CD4-positive, alpha-beta memory T cell (primary cell): ENCODE measurements around the gene SLCO3A1. TPM values are rescaled to one million over a fixed set of nuclear protein-coding genes. Genes with fewer than 3 reads are reported as not detected.

Experiments
- CTCF ChIA-PET: fragments of 350-600 bp; sonication (Branson Sonifier 250); formaldehyde crosslinking; loops from one replicate; lab custom pipeline; 2021; ENCODE audit warnings: inconsistent platforms; ENCODE audit not compliant: partially characterized antibody; lab: Charles Lee
- POLR2A ChIA-PET: fragments of 350-600 bp; sonication (Branson Sonifier 250); formaldehyde crosslinking; loops from one replicate; lab custom pipeline; 2021; ENCODE audit not compliant: partially characterized antibody; lab: Charles Lee
- DNase-seq, 5 donors: peaks; one replicate each; pipeline versions ENCODE4 v3.0.0 to v3.0.0-alpha.2; 2020 to 2022; ENCODE audit warnings: mixed read lengths in 1 of 5
- H3K27ac ChIP-seq: one replicate; pipeline ENCODE4 v1.7.0; 2013; ENCODE audit warnings: low read depth, low read length
- H3K27me3 ChIP-seq: 2 replicates; pipeline ENCODE4 v1.7.0; 2013; ENCODE audit warnings: mild to moderate bottlenecking, low read length, moderate library complexity; ENCODE audit not compliant: insufficient read depth
- H3K36me3 ChIP-seq: 2 replicates; pipeline ENCODE4 v1.7.0; 2013; ENCODE audit warnings: mild to moderate bottlenecking, low read length, moderate library complexity; ENCODE audit not compliant: insufficient read depth
- H3K4me1 ChIP-seq: 2 replicates; pipeline ENCODE4 v1.7.0; 2013; ENCODE audit warnings: mild to moderate bottlenecking, low read length, moderate library complexity; ENCODE audit not compliant: insufficient read depth
- H3K4me3 ChIP-seq, 2 donors: one replicate each; pipeline ENCODE4 v1.7.0; 2013; ENCODE audit warnings: low read length in 2 of 2, mild to moderate bottlenecking in 1 of 2
- H3K9me3 ChIP-seq, 2 donors: one replicate each; pipeline ENCODE4 v1.7.0; 2013; ENCODE audit warnings: low read length in 2 of 2, control low read depth in 1 of 2; ENCODE audit not compliant: control insufficient read depth in 1 of 2
- H3K27ac Mint-ChIP-seq, 7 donors: one replicate each; pipeline ENCODE4 v1.8.0; 2020 to 2021; ENCODE audit warnings: mixed read lengths in 7 of 7, mild to moderate bottlenecking in 6 of 7, inconsistent platforms in 3 of 7, moderate library complexity in 3 of 7
- H3K27me3 Mint-ChIP-seq, 2 donors: one replicate each; pipeline ENCODE4 v1.8.0; 2020 to 2021; ENCODE audit warnings: mixed read lengths in 2 of 2
- H3K36me3 Mint-ChIP-seq, 2 donors: one replicate each; pipeline ENCODE4 v1.8.0; 2020 to 2021; ENCODE audit warnings: mixed read lengths in 2 of 2, inconsistent platforms in 1 of 2, mild to moderate bottlenecking in 1 of 2
- H3K4me1 Mint-ChIP-seq, 4 donors: one replicate each; pipeline ENCODE4 v1.8.0; 2020 to 2021; ENCODE audit warnings: mixed read lengths in 4 of 4, mild to moderate bottlenecking in 1 of 4
- H3K4me3 Mint-ChIP-seq, 8 donors: one replicate each; pipeline ENCODE4 v1.8.0; 2020 to 2021; ENCODE audit warnings: mixed read lengths in 8 of 8, mild to moderate bottlenecking in 7 of 8, moderate library complexity in 6 of 8, inconsistent platforms in 3 of 8
- H3K9me3 Mint-ChIP-seq, 8 donors: one replicate each; pipeline ENCODE4 v1.8.0; 2020 to 2021; ENCODE audit warnings: mixed read lengths in 8 of 8, mild to moderate bottlenecking in 5 of 8, inconsistent platforms in 3 of 8, moderate library complexity in 1 of 8
- intact Hi-C: fragments of 100-400 bp; cut with micrococcal nuclease; formaldehyde crosslinking; loops from one replicate; pipeline ENCODE4 v1.15.1; 2023
- polyA plus RNA-seq, 2 donors: library from polyadenylated mRNA; unstranded; fragments of 300-500 nt; fragmentation: Illumina TruSeq; gene quantifications; one replicate each; pipeline ENCODE4 v1.2.3, GENCODE V29; 2021
- total RNA-seq, 2 experiments: library from RNA; stranded (reverse); gene quantifications; one replicate each; pipeline ENCODE4 v1.2.3, GENCODE V29; 2021

SLCO3A1 gene
- total and polyA plus RNA-seq, 4 experiments from 2014 or later: 30.9 to 61.3 (median 31.9) TPM

- Mint-ChIP-seq H3K4me3 (peak overlapping the region; percentile 2 to 88 (median 50)), H3K27me3 (peaks cover 0 to 3% of the 10 kb centered on the region in 2 donors), H3K36me3 (peaks cover 0 to 6% of the 10 kb centered on the region in 2 donors), H3K27ac (peak overlapping the region in 6 of 7 donors; percentile 69 to 93 (median 89)), H3K4me1 (peaks cover 21 to 47% (median 30%) of the 10 kb centered on the region in 4 donors), H3K9me3 (no peaks in the 10 kb centered on the region)
- ChIA-PET POLR2A (interaction anchor here (1.2 kb wide), 1 partner anchor 93 kb away, joined by 4 read pairs; no protein-coding TSS in a partner anchor), CTCF (interaction anchor here (0.6 to 9.6 kb wide), 32 partner anchors 8 to 725 kb away, joined by 3 to 117 read pairs (median 4); no protein-coding TSS in a partner anchor)
- no peak overlapping the region for H3K4me3 ChIP-seq
- DNase-seq: peak in 4 of 5 donors; percentile 53 to 58 (median 55)
- no peak overlapping the region for H3K27ac ChIP-seq
- intact Hi-C loops: loop anchor here (1.0 kb wide), 3 partner anchors 93 to 233 kb away; no protein-coding TSS in a partner anchor
- H3K9me3 ChIP-seq: no peaks in the 10 kb centered on the region
- no peaks in the 10 kb centered on the region for H3K27me3 ChIP-seq
- H3K4me1 ChIP-seq: peaks cover 39% of the 10 kb centered on the region
- no peaks in the 10 kb centered on the region for H3K36me3 ChIP-seq
Observed at GRCh38 chr15:91849749-91850161, 3.8 kb upstream of the SLCO3A1 start.

- Histone ChIP-seq H3K36me3 (no peaks in the 10 kb centered on the region), H3K9me3 (no peaks in the 10 kb centered on the region), H3K27ac (peak overlapping the region; percentile 87), H3K27me3 (no peaks in the 10 kb centered on the region), H3K4me3 (peak overlapping the region in 1 of 2 donors; percentile 48), H3K4me1 (peaks cover 69% of the 10 kb centered on the region)
- Mint-ChIP-seq H3K4me3 (peak overlapping the region; percentile 83 to 93 (median 87)), H3K9me3 (peaks cover 0 to 2% (median 0%) of the 10 kb centered on the region in 8 donors), H3K4me1 (peaks cover 50 to 79% (median 60%) of the 10 kb centered on the region in 4 donors), H3K36me3 (peaks cover 0 to 12% of the 10 kb centered on the region in 2 donors), H3K27me3 (no peaks in the 10 kb centered on the region), H3K27ac (peak overlapping the region; percentile 86 to 95 (median 94))
- intact Hi-C loops: loop anchor here (1.0 kb wide), 2 partner anchors 224 to 550 kb away; no protein-coding TSS in a partner anchor
- ChIA-PET CTCF (interaction anchor here (1.0 to 9.6 kb wide), 8 partner anchors 9 to 541 kb away, joined by 3 to 117 read pairs (median 39); no protein-coding TSS in a partner anchor), POLR2A (interaction anchor here (0.6 to 2.9 kb wide), 3 partner anchors 11 to 228 kb away, joined by 3 to 26 read pairs (median 10); no protein-coding TSS in a partner anchor)
- peak; percentile 70 to 89 (median 81) for DNase-seq
Observed at GRCh38 chr15:91852741-91853510, 582 bp upstream of the SLCO3A1 start.

- Histone ChIP-seq H3K27ac (peak overlapping the region; percentile 61), H3K9me3 (no peaks in the 10 kb centered on the region), H3K4me1 (peaks cover 81% of the 10 kb centered on the region), H3K27me3 (no peaks in the 10 kb centered on the region), H3K4me3 (peak overlapping the region; percentile 7 to 74), H3K36me3 (no peaks in the 10 kb centered on the region)
- H3K27me3 Mint-ChIP-seq: no peaks in the 10 kb centered on the region
- H3K4me3 Mint-ChIP-seq: peak overlapping the region; percentile 89 to 96 (median 92)
- H3K36me3 Mint-ChIP-seq: peaks cover 3 to 13% of the 10 kb centered on the region in 2 donors
- peak; percentile 38 to 62 (median 45) for DNase-seq
- peaks cover 0 to 2% (median 0%) of the 10 kb centered on the region in 8 donors for H3K9me3 Mint-ChIP-seq
- ChIA-PET POLR2A (interaction anchor here (0.9 to 2.9 kb wide), 11 partner anchors 10 to 224 kb away, joined by 3 to 26 read pairs (median 5); no protein-coding TSS in a partner anchor), CTCF (interaction anchor here (0.6 to 9.6 kb wide), 12 partner anchors 9 to 223 kb away, joined by 3 to 117 read pairs (median 5); no protein-coding TSS in a partner anchor)
- H3K4me1 Mint-ChIP-seq: peaks cover 59 to 85% (median 70%) of the 10 kb centered on the region in 4 donors
- intact Hi-C loops: loop anchor here (1.0 to 2.0 kb wide), 3 partner anchors 147 to 551 kb away; no protein-coding TSS in a partner anchor
- H3K27ac Mint-ChIP-seq: peak overlapping the region; percentile 92 to 98 (median 96)
Observed at GRCh38 chr15:91853948-91854638, 585 bp downstream of the SLCO3A1 start.

GRCh38 chr15:91854639-91854990 lies 1.1 kb downstream of the SLCO3A1 start:
- POLR2A ChIA-PET: interaction anchor here (0.9 to 2.9 kb wide), 10 partner anchors 9 to 223 kb away, joined by 3 to 26 read pairs (median 6); no protein-coding TSS in a partner anchor
- H3K9me3 Mint-ChIP-seq: peaks cover 0 to 2% (median 0%) of the 10 kb centered on the region in 8 donors
- H3K4me1 ChIP-seq: peaks cover 81% of the 10 kb centered on the region
- peaks cover 59 to 84% (median 70%) of the 10 kb centered on the region in 4 donors for H3K4me1 Mint-ChIP-seq
- H3K4me3 Mint-ChIP-seq: peak overlapping the region; percentile 89 to 96 (median 92)
- peak overlapping the region; percentile 92 to 98 (median 96) for H3K27ac Mint-ChIP-seq
- H3K9me3 ChIP-seq: no peaks in the 10 kb centered on the region
- H3K36me3 Mint-ChIP-seq: peaks cover 6 to 13% of the 10 kb centered on the region in 2 donors
- H3K27me3 Mint-ChIP-seq: no peaks in the 10 kb centered on the region
- CTCF ChIA-PET: interaction anchor here (0.6 to 9.6 kb wide), 11 partner anchors 9 to 222 kb away, joined by 3 to 117 read pairs (median 5); no protein-coding TSS in a partner anchor
- intact Hi-C loops: loop anchor here (2.0 kb wide), 1 partner anchor 148 kb away; no protein-coding TSS in a partner anchor
- no peaks in the 10 kb centered on the region for H3K27me3 ChIP-seq
- peak overlapping the region; percentile 61 for H3K27ac ChIP-seq
- DNase-seq: peak in 4 of 5 donors; percentile 20 to 71 (median 38)
- H3K36me3 ChIP-seq: no peaks in the 10 kb centered on the region
- peak overlapping the region; percentile 7 to 74 for H3K4me3 ChIP-seq

- DNase-seq: no peak
- intact Hi-C loops: loop anchor here (2.0 to 5.0 kb wide), 3 partner anchors 148 to 923 kb away; partner anchors contain the start of gene HDDC3
- ChIA-PET CTCF (interaction anchor here (0.9 to 9.6 kb wide), 8 partner anchors 9 to 149 kb away, joined by 3 to 117 read pairs (median 4); no protein-coding TSS in a partner anchor), POLR2A (interaction anchor here (1.3 to 2.9 kb wide), 5 partner anchors 9 to 149 kb away, joined by 3 to 26 read pairs (median 8); no protein-coding TSS in a partner anchor)
- H3K27me3 ChIP-seq: no peaks in the 10 kb centered on the region
- peaks cover 6 to 13% of the 10 kb centered on the region in 2 donors for H3K36me3 Mint-ChIP-seq
- H3K4me3 Mint-ChIP-seq: peak overlapping the region; percentile 89 to 96 (median 92)
- peak overlapping the region; percentile 7 to 74 for H3K4me3 ChIP-seq
- H3K27ac Mint-ChIP-seq: peak overlapping the region; percentile 92 to 98 (median 96)
- peak overlapping the region; percentile 61 for H3K27ac ChIP-seq
- H3K36me3 ChIP-seq: no peaks in the 10 kb centered on the region
- H3K4me1 Mint-ChIP-seq: peaks cover 58 to 84% (median 70%) of the 10 kb centered on the region in 4 donors
- H3K9me3 ChIP-seq: no peaks in the 10 kb centered on the region
- no peaks in the 10 kb centered on the region for H3K27me3 Mint-ChIP-seq
- H3K9me3 Mint-ChIP-seq: peaks cover 0 to 2% (median 0%) of the 10 kb centered on the region in 8 donors
- H3K4me1 ChIP-seq: peaks cover 82% of the 10 kb centered on the region
Observed at GRCh38 chr15:91855241-91855640, 1.7 kb downstream of the SLCO3A1 start.
